ENCODE measurements around the gene IL16.

DNA sequence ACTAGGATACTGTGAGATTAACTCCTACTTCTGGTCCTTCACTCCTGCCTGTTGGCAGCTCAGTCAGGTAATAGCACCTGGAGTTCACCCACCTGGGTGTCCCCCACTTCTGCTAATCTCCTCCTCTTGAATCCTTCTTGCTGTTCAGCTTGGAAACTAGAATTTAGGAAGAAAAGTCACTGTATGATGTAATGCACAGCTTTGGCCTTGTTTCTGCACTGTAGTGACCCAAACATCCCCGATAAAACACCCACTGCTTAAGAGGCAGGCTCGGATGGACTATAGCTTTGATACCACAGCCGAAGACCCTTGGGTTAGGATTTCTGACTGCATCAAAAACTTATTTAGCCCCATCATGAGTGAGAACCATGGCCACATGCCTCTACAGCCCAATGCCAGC, 102.5 kb downstream of the IL16 start:
- TF ChIP-seq GABPA (IDR thresholded peaks at IDR 0.05; ENCODE audit: low read depth) (no peak), POLR2AphosphoS5 (IDR thresholded peaks at IDR 0.05; ENCODE audit: low read depth) (no peak), SPI1 (IDR thresholded peaks at IDR 0.05; ENCODE audit: borderline replicate concordance, low read depth) (no peak)
- TF ChIP-seq, protein P1, sequence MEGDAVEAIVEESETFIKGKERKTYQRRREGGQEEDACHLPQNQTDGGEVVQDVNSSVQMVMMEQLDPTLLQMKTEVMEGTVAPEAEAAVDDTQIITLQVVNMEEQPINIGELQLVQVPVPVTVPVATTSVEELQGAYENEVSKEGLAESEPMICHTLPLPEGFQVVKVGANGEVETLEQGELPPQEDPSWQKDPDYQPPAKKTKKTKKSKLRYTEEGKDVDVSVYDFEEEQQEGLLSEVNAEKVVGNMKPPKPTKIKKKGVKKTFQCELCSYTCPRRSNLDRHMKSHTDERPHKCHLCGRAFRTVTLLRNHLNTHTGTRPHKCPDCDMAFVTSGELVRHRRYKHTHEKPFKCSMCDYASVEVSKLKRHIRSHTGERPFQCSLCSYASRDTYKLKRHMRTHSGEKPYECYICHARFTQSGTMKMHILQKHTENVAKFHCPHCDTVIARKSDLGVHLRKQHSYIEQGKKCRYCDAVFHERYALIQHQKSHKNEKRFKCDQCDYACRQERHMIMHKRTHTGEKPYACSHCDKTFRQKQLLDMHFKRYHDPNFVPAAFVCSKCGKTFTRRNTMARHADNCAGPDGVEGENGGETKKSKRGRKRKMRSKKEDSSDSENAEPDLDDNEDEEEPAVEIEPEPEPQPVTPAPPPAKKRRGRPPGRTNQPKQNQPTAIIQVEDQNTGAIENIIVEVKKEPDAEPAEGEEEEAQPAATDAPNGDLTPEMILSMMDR (IDR thresholded peaks at IDR 0.05; ENCODE audit: insufficient read depth, low read length), result no peak
- TF ChIP-seq, protein P2, sequence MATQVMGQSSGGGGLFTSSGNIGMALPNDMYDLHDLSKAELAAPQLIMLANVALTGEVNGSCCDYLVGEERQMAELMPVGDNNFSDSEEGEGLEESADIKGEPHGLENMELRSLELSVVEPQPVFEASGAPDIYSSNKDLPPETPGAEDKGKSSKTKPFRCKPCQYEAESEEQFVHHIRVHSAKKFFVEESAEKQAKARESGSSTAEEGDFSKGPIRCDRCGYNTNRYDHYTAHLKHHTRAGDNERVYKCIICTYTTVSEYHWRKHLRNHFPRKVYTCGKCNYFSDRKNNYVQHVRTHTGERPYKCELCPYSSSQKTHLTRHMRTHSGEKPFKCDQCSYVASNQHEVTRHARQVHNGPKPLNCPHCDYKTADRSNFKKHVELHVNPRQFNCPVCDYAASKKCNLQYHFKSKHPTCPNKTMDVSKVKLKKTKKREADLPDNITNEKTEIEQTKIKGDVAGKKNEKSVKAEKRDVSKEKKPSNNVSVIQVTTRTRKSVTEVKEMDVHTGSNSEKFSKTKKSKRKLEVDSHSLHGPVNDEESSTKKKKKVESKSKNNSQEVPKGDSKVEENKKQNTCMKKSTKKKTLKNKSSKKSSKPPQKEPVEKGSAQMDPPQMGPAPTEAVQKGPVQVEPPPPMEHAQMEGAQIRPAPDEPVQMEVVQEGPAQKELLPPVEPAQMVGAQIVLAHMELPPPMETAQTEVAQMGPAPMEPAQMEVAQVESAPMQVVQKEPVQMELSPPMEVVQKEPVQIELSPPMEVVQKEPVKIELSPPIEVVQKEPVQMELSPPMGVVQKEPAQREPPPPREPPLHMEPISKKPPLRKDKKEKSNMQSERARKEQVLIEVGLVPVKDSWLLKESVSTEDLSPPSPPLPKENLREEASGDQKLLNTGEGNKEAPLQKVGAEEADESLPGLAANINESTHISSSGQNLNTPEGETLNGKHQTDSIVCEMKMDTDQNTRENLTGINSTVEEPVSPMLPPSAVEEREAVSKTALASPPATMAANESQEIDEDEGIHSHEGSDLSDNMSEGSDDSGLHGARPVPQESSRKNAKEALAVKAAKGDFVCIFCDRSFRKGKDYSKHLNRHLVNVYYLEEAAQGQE (IDR thresholded peaks at IDR 0.05; ENCODE audit: insufficient replicate concordance, low read depth), result no peak

All from HL-60 (cell line).